HUES64 (cell line): ENCODE measurements around the gene LTBP3.
A peak's percentile ranks its signal among the peaks of the same experiment; 100 is the strongest.

Source experiments
- H3K27ac ChIP-seq: 2 replicates; pipeline ENCODE4 v1.7.0; 2013; ENCODE audit warnings: low read depth, low read length, inconsistent platforms
- H3K27me3 ChIP-seq: 2 replicates; pipeline ENCODE4 v1.6.1; 2013; ENCODE audit warnings: mild to moderate bottlenecking, low read length; ENCODE audit not compliant: insufficient read depth
- H3K36me3 ChIP-seq: 2 replicates; pipeline ENCODE4 v1.6.1; 2013; ENCODE audit warnings: mild to moderate bottlenecking, low read length; ENCODE audit not compliant: insufficient read depth
- H3K4me1 ChIP-seq: 2 replicates; pipeline ENCODE4 v1.6.1; 2013; ENCODE audit warnings: mild to moderate bottlenecking, low read length, moderate library complexity; ENCODE audit not compliant: insufficient read depth
- H3K4me3 ChIP-seq: 2 replicates; pipeline ENCODE4 v1.5.1; 2013; ENCODE audit warnings: mild to moderate bottlenecking, low read length, moderate library complexity
- H3K9ac ChIP-seq: 2 replicates; pipeline ENCODE4 v1.6.1; 2013; ENCODE audit warnings: mild to moderate bottlenecking, low read depth, low read length
- H3K9me3 ChIP-seq: 2 replicates; pipeline ENCODE4 v1.6.1; 2013; ENCODE audit warnings: low read depth, low read length; ENCODE audit not compliant: insufficient read depth
- WGBS: fragments of 150-250, 120-280 bp; methylation state at CpG from one replicate; pipeline ENCODE4 v1.1.7; 2013; ENCODE audit warnings: missing lambda C conversion rate; 5-methylcytosine and 5-hydroxymethylcytosine counted together

LTBP3 gene

DNA sequence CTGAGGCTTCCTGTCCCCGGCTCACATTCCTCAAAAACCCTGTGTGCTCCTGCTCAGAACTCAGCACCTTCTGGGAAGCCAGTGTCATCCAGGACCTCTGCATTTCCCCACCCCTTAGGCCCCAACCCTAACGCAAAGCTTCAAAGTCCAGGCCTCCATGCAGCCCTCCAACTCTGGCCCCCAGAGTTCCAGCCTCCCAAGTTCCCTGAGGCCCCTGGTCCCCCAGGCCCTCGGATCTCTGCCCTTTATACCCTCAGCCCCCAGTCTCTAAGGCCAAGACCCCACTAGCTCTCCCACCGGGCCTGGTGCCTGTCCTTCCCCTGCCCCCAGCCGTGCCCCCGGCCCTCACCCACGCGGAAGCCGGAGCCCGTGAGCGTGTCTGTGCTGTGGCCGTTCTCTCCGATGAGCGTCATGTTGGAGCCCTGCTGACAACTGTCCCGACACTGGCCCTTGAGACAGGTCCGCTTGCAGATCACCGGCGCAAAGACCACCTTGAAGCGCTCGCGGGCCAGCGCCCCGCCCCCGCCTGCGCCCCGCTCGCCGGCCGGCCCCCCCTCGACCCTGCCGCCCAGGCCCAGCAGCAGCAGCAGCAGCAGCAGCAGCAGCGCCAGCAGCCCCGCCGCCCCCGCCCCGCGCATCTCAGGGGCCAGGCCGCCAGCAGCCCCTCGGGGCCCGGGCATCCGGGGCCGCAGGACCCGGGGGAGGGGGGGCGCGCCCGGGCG lies 718 bp downstream of the LTBP3 start:
- H3K27me3 ChIP-seq = peaks cover 34% of the 10 kb centered on the region
- H3K4me3 ChIP-seq = peak overlapping the region; percentile 57
- WGBS = 8% methylated on average over 47 of the region's 47 CpGs
- no peaks in the 10 kb centered on the region for H3K36me3 ChIP-seq
- H3K9ac ChIP-seq = no peak overlapping the region
- no peaks in the 10 kb centered on the region for H3K9me3 ChIP-seq
- no peak overlapping the region for H3K27ac ChIP-seq
- peaks cover 26% of the 10 kb centered on the region for H3K4me1 ChIP-seq

DNA sequence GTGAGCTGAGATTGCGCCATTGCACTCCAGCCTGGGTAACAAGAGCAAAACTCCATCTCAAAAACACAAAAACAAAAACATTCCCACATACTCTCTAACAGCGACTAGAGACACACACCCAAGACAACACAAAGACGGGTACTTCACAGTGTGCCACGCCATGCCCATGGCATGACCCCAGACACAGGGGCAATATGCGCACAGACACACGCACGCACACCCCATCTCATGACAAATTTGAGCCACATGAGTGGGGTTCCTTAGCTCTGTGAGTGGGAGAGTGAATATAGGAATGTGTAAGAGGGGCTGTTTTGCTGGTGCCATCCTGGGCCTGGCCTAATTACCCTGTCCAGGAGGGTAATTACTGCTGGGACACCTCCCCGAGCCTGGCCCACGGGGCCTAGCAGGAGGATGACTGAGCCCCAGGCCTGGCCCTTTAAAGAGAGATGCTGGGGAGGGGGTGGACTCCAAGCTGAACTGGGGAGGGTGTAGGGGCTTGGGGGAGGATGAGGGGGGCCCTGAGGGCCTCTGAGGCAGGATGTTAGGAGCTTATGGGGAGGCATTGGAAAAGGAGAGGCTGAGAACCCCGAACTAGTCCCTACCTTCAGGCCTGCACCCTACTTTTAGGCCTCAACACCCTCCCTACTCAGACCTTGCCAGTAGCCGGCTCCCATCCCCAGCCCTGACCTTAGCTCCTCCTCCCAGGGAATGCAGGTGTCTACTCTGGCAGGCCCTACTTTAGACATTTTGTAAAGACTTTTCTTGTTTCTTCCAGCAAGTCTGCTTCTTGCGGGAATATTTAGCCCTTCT lies 1.5 kb downstream of the LTBP3 start:
- peaks cover 26% of the 10 kb centered on the region for H3K4me1 ChIP-seq
- peaks cover 34% of the 10 kb centered on the region for H3K27me3 ChIP-seq
- 0 out of 2 replicates have a peak overlapping the region, but pooled peaks have one; percentile 48 for H3K4me3 ChIP-seq
- H3K9me3 ChIP-seq = no peaks in the 10 kb centered on the region
- WGBS = 86% methylated on average over 12 of the region's 12 CpGs
- H3K9ac ChIP-seq = no peak overlapping the region
- no peak overlapping the region for H3K27ac ChIP-seq
- no peaks in the 10 kb centered on the region for H3K36me3 ChIP-seq

DNA sequence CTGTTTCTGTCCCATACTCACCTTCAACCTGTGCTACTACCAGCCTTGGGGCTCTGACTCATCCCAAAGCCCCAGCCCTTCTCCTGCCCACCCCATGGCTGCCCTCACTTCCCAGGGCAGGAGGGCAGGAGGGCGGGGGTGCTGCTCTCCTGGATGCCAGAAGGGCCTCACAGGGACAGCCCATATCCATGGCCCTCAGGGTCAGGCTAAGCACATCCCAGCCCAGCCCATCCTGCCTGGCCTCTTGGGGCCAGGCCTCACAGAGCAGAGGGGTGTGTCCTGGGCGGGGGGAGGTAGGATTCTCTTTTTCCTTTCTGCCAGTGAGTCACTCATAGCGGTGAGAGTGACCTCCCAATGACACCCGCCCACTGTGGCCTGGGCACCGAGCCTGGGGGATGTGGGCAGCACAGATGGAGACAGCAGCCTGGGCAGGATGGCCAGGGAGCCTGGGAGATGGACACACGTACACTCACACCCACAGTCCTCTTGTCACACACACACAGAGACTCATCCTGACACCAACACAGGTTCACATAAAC lies 2.4 kb downstream of the LTBP3 start:
- H3K36me3 ChIP-seq = no peaks in the 10 kb centered on the region
- whole genome bisulfite sequencing = 61% methylated on average over 6 of the region's 6 CpGs
- peaks cover 35% of the 10 kb centered on the region for H3K27me3 ChIP-seq
- no peaks in the 10 kb centered on the region for H3K9me3 ChIP-seq
- no peak overlapping the region for H3K9ac ChIP-seq
- peaks cover 20% of the 10 kb centered on the region for H3K4me1 ChIP-seq
- no peak overlapping the region for H3K27ac ChIP-seq
- no peak overlapping the region for H3K4me3 ChIP-seq

DNA sequence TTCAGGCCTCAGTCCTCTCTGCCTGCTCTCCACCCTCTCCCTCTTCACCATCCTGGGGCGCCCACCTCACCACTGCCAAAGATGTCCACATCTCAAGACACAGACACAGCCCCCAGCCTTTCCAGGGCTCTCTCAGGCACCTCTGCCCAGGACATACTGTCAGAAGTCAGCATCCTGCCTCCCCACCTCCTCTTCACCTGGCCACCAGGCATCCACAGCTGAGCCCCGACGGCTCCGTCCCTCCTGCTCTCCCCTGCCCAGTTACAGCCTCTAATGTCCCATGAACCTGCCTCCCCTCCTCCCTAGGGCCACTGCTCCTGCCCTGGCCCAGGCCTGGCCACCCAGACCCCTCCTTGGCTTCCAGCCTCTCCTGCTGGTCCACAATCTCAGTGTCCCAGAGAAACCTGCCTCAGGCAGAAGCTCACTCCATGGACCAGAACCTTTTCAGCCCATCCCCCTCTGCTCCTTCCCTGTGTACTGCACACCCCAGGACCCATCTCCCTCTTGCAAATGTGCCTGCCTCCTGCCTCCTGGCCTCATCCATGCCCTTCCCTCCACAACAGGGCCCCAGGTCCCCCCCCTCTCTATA lies 3.2 kb downstream of the LTBP3 start:
- Histone ChIP-seq H3K4me3 (no peak overlapping the region), H3K9me3 (no peaks in the 10 kb centered on the region), H3K9ac (no peak overlapping the region), H3K27me3 (peaks cover 37% of the 10 kb centered on the region), H3K36me3 (no peaks in the 10 kb centered on the region), H3K4me1 (peaks cover 14% of the 10 kb centered on the region; the same call in 1 of the 2 replicates), H3K27ac (no peak overlapping the region)
- whole genome bisulfite sequencing = 90% methylated on average over 4 of the region's 4 CpGs

DNA sequence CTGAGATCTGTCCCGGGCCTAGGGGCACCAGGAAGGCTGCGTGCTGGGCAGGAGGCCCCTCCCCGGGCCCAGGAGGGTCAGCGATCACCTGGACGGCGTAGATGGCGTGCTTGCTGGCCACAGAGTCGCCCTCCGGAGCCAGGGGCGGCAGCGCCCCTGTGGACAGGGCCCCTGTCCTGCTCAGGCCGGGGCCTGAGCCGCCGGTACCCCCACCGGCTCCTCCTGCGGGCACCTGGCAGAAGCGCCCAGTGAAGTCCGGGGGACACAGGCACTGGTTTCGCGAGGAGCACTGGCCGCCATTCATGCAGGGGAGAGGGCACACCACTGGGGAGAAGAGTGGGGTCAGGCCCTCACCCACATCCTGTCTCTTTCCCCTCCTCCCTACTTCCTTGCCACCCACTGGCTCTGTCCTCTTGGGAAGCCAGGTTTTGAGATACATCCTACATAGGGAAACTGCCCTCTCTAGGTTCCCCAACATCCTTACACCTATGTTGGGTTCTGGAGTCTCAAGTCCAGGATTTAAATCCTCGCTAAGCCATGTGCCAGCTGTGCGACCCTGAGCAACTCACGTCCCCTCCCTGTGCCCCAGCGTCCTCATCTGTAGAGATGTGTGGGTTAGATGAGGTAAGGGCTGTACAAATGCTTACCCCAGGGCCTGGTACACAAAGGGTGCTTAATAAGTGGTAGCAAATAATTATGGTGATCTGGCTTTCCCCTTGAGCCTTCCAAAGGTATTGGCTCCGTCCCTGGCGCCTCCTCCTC lies 3.9 kb downstream of the LTBP3 start:
- no peaks in the 10 kb centered on the region for H3K36me3 ChIP-seq
- H3K4me1 ChIP-seq = peaks cover 14% of the 10 kb centered on the region; the same call in 1 of the 2 replicates
- H3K27me3 ChIP-seq = peaks cover 37% of the 10 kb centered on the region
- H3K4me3 ChIP-seq = peak overlapping the region; percentile 46
- 83% methylated on average over 27 of the region's 27 CpGs for WGBS
- H3K9ac ChIP-seq = peak overlapping the region; percentile 35; the same call in 1 of the 2 replicates
- H3K27ac ChIP-seq = no peak overlapping the region
- H3K9me3 ChIP-seq = no peaks in the 10 kb centered on the region

DNA sequence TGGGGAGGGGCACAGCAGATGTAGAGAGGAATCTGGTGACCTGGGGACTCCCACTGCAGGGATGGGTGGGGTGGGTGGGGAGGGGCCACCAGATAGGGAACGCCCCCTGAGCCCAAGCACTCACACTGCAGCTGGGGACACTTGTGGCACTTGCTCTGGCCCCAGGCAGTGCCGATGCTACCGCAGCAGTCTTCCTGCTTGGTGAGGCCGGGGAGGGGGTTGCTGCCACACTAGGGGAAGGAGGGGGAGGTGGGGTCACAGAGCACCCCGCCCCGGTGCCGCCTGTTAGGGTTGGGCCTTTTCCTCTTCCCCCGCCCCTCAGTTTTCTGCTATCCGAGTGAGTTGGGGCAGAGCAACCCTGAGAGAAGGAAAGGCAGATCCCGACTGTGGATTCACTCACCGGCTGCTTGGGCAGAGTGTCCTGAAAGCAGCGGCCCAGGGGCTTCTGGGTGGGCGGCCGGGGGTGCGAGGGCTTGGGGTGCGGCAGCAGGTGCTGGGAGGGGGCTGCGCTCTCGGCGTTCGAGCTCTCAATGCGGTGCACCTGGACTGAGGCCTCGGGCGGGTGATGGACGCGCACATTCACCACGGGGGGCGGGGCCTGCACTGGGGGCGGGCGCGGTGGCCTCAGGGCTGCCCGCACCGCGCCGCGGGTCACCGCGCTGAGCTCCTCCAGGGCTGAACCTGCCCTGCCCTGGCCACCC lies 4.7 kb downstream of the LTBP3 start:
- H3K4me1 ChIP-seq = peaks cover 8% of the 10 kb centered on the region; the same call in 1 of the 2 replicates
- H3K27ac ChIP-seq = no peak overlapping the region; the same call in 1 of the 2 replicates
- H3K36me3 ChIP-seq = no peaks in the 10 kb centered on the region
- 7% methylated on average over 36 of the region's 37 CpGs for WGBS
- no peaks in the 10 kb centered on the region for H3K9me3 ChIP-seq
- peak overlapping the region; percentile 46 for H3K4me3 ChIP-seq
- H3K27me3 ChIP-seq = peaks cover 39% of the 10 kb centered on the region
- peak overlapping the region; percentile 35; the same call in 1 of the 2 replicates for H3K9ac ChIP-seq

DNA sequence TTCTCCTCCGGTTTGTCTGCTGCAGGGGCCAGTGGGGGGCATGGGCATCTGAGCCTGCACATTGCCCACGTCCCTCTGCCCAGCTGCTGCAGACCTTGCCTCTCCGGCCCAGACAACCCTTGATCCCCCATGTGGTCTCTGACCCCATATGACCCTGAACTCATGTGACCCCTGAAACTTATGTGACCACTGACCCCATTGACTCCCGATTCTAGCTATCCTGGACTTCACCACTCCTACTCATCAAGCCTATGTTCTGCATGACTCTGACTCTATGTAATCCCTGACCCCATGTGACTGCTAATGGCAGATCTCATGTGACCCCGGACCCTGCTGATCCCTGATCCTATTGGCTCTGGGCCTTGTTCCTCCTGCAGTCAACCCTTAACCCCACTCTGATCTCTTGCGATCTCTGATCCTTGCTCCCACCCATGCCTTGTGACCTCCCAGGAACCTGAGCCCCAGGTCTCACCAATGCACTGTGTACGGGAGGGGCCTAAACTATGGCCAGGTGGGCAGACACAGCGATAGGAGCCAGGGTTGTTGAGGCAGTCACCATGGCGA lies 5.7 kb downstream of the LTBP3 start:
- WGBS = 83% methylated on average over 9 of the region's 9 CpGs
- Histone ChIP-seq H3K4me3 (no peak overlapping the region), H3K9ac (no peak overlapping the region), H3K27me3 (peaks cover 47% of the 10 kb centered on the region), H3K4me1 (peaks cover 8% of the 10 kb centered on the region; the same call in 1 of the 2 replicates), H3K27ac (no peak overlapping the region), H3K36me3 (no peaks in the 10 kb centered on the region), H3K9me3 (no peaks in the 10 kb centered on the region)

DNA sequence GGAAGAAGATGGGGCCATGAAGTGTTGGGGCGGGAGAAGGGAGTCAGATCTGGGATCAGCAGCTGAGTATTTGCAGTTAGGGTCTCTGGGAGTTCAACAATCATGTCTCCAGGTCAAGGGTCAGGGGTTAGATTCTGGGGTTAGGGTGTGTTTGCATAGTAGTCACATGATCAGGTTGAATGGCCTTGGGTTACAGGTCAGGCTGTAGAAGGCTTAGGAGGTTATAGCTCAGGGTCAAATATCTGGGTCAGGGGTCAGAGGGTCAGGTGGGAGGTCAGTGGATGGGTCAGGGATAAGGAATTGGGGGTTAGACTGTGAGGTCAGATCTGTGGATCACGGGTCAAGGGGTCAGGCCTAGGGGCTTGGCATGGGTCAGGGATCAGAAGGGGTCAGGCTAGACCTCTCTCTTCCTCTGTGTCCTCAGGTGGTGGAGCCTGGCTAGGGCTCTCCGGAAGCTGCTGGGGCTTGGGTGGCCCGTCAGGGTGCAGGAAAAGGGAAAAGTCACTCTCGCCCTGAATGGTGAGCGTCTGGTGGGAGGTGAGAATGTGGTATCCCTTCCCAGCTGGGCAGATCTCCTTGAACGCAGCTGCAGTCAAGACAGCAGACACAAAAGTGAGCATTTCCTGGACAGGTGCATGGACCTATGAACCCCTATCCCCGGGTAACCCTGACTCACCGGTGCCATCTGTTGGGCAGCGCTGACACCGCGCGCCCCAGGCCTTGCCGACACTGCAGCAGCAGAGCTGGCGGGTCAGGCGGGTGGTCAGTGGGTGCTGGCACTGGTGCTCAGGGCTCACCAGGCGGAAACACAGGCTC lies 6.4 kb downstream of the LTBP3 start:
- 56% methylated on average over 17 of the region's 17 CpGs for WGBS
- Histone ChIP-seq H3K27ac (no peak overlapping the region), H3K36me3 (no peaks in the 10 kb centered on the region), H3K9me3 (no peaks in the 10 kb centered on the region), H3K4me1 (0 out of 2 replicates have a peak, but pooled peaks cover 4% of the 10 kb centered on the region), H3K27me3 (peaks cover 48% of the 10 kb centered on the region), H3K4me3 (no peak overlapping the region), H3K9ac (no peak overlapping the region)

- Histone ChIP-seq H3K27me3 (peaks cover 59% of the 10 kb centered on the region), H3K36me3 (no peaks in the 10 kb centered on the region), H3K4me1 (0 out of 2 replicates have a peak, but pooled peaks cover 4% of the 10 kb centered on the region), H3K9ac (no peak overlapping the region), H3K4me3 (no peak overlapping the region), H3K9me3 (no peaks in the 10 kb centered on the region), H3K27ac (no peak overlapping the region)
- 89% methylated on average over 3 of the region's 3 CpGs for WGBS
Observed at GRCh38 chr11:65549096-65549495, 9.1 kb downstream of the LTBP3 start.
